DND-41 (cell line): ENCODE measurements around the gene SMYD1.

Experiments
- CTCF ChIP-seq: IDR thresholded peaks from 2 replicates; pipeline ENCODE4 v1.5.1; 2012; ENCODE audit warnings: borderline replicate concordance, low read length, moderate library complexity, mild to moderate bottlenecking; ENCODE audit not compliant: poor library complexity, severe bottlenecking; ENCODE audit errors: extremely low read depth
- EZH2 ChIP-seq: IDR thresholded peaks from 3 replicates; pipeline ENCODE4 v1.6.1; 2012; ENCODE audit warnings: borderline replicate concordance, low read depth, mild to moderate bottlenecking, moderate library complexity, low read length, inconsistent platforms; ENCODE audit not compliant: severe bottlenecking

DNA sequence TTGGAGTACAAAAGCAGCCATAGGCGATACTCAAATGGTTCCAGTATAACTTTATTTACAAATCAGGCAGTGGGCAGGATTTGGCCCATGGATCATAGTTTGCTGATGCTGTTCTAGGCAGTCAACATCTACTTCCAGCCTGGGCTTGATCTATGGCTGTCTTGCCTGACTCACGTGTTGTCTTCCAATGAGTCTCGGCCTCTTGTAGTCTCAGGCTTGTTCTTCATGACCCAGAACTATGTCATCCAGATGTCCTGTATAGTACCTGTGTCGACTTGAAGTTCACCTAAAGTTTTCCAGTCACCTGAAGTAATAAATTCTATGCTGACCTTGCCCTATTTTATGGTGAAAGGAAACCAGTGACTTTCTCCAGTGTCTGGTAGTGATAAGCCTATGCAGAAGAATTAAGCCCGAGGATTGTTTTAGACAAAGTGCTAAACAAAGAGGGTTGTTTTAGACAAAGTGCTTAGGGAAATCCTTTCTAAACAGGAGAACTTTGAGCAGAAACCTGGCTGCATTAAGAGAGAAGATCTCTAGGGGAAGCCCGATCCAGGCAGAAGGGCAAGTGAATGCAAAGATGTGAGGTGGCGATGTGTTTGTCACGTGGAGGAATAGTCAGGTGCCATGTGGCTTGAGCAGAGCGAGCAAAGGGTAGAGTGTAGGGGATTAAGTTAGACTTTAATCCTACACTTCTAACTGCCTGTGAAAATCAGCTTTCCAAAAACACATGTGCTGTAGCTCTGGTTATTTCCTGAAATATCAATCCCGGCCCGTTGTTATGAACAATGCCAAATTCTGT, 94.0 kb downstream of the SMYD1 start:
- TF ChIP-seq CTCF (no peak), EZH2 (no peak)
